Lower leg skin (tissue), 3 donors: Measurements from ENCODE around the gene MC1R.

Experiments
- CTCF ChIP-seq, 3 donors: fragments of 450-650 bp; IDR thresholded peaks; one replicate each; pipeline ENCODE4 v1.5.1; 2016; ENCODE audit warnings: antibody characterized with exemption in 3 of 3, mild to moderate bottlenecking in 3 of 3, moderate library complexity in 2 of 3
- POLR2A ChIP-seq, 2 donors: fragments of 450-650 bp; IDR thresholded peaks; one replicate each; pipeline ENCODE4 v1.6.1; 2016 to 2017; ENCODE audit warnings: antibody characterized with exemption in 2 of 2, mild to moderate bottlenecking in 1 of 2, moderate library complexity in 1 of 2

- TF ChIP-seq CTCF (IDR thresholded peaks at IDR 0.05) (no peak), POLR2A (IDR thresholded peaks at IDR 0.05) (no peak)
These were observed 30.6 kb downstream of the MC1R start for GRCh38 chr16:89949121-89949742.
